PC-3 (cell line): Measurements from ENCODE around the gene FIBCD1. TPM values are rescaled to one million over a fixed set of nuclear protein-coding genes. Genes with fewer than 3 reads are reported as not detected.

ENCODE experiments used
- ATAC-seq: fragments of 200-7000 bp; cut with Tn5 transposase; 2 replicates; pipeline ENCODE4 v1.9.1; 2020; ENCODE audit warnings: mild to moderate bottlenecking, moderate library complexity
- BruUV-seq: library from RNA; stranded (reverse); fragments of 400-500 nt; replicated peaks from 2 replicates; lab custom pipeline; 2021; lab: Mats Ljungman, UMichigan
- CTCF ChIA-PET: fragments of 300-600 bp; sonication (Branson Sonifier 250); formaldehyde crosslinking; loops from one replicate; lab custom pipeline; 2022; ENCODE audit warnings: antibody characterized with exemption; lab: Charles Lee
- POLR2A ChIA-PET: fragments of 300-600 bp; sonication (Branson Sonifier 250); formaldehyde crosslinking; loops from one replicate; lab custom pipeline; 2022; ENCODE audit warnings: antibody characterized with exemption; ENCODE audit not compliant: unreplicated experiment; lab: Charles Lee
- DNase-seq: peaks from one replicate; pipeline ENCODE4 v3.0.0-alpha.2; 2015
- H2AFZ ChIP-seq: fragments of 300-600 bp; sonication (generic); 2 replicates; pipeline ENCODE4 v1.6.0; 2016; ENCODE audit warnings: antibody characterized with exemption, low read length
- H3F3A ChIP-seq: fragments of 300-600 bp; sonication (generic); one replicate; pipeline ENCODE4 v1.6.0; 2017; ENCODE audit warnings: antibody characterized with exemption, low read length, control low read depth, mild to moderate bottlenecking; ENCODE audit not compliant: unreplicated experiment
- H3K27ac ChIP-seq: fragments of 300-600 bp; sonication (generic); 2 replicates; pipeline ENCODE4 v1.5.1; 2016; ENCODE audit warnings: mild to moderate bottlenecking, low read length
- H3K27me3 ChIP-seq: fragments of 300-600 bp; sonication (generic); 2 replicates; pipeline ENCODE4 v1.6.1; 2016; ENCODE audit warnings: low read length, mixed read lengths
- H3K36me3 ChIP-seq: fragments of 300-600 bp; sonication (generic); 2 replicates; pipeline ENCODE4 v1.6.1; 2016; ENCODE audit warnings: low read depth, mixed run types, low read length, mixed read lengths
- H3K4me1 ChIP-seq: fragments of 300-600 bp; sonication (generic); 2 replicates; pipeline ENCODE4 v1.5.1; 2016; ENCODE audit warnings: low read length; ENCODE audit not compliant: insufficient read depth
- H3K4me2 ChIP-seq: fragments of 300-600 bp; sonication (generic); 2 replicates; pipeline ENCODE4 v1.6.0; 2016; ENCODE audit warnings: low read length
- H3K4me3 ChIP-seq: fragments of 300-600 bp; sonication (generic); 2 replicates; pipeline ENCODE4 v1.5.1; 2016; ENCODE audit warnings: mild to moderate bottlenecking, low read length, mixed read lengths
- H3K79me2 ChIP-seq: fragments of 300-600 bp; sonication (generic); 2 replicates; pipeline ENCODE4 v1.6.1; 2017; ENCODE audit warnings: low read length, mixed read lengths
- H3K9ac ChIP-seq: fragments of 300-600 bp; sonication (generic); 2 replicates; pipeline ENCODE4 v1.6.0; 2016; ENCODE audit warnings: mild to moderate bottlenecking, low read length
- H3K9me2 ChIP-seq: fragments of 300-600 bp; sonication (generic); replicated peaks from 2 replicates; pipeline ENCODE4 v1.6.1; 2016; ENCODE audit warnings: mixed run types, low read length, mixed read lengths
- H3K9me3 ChIP-seq: fragments of 300-600 bp; sonication (generic); 2 replicates; pipeline ENCODE4 v1.6.1; 2016; ENCODE audit warnings: low read length, mixed read lengths
- H4K20me1 ChIP-seq: fragments of 300-600 bp; sonication (generic); 2 replicates; pipeline ENCODE4 v1.6.1; 2016; ENCODE audit warnings: low read length, mixed read lengths
- EZH2 ChIP-seq: fragments of 300-600 bp; sonication (generic); IDR thresholded peaks from one replicate; pipeline ENCODE4 v1.6.1; 2017; ENCODE audit warnings: antibody characterized with exemption, mild to moderate bottlenecking, low read length; ENCODE audit not compliant: unreplicated experiment
- EZH2phosphoT487 ChIP-seq: fragments of 300-600 bp; sonication (generic); IDR thresholded peaks from 2 replicates; pipeline ENCODE4 v1.6.1; 2018; ENCODE audit warnings: mild to moderate bottlenecking, antibody characterized with exemption, low read length, borderline replicate concordance
- intact Hi-C: fragments of 100-400 bp; cut with micrococcal nuclease; formaldehyde crosslinking; loops from 2 replicates; pipeline ENCODE4 v1.9.0; 2023
- total RNA-seq: library from RNA; depleted of rRNA; stranded (reverse); fragments of >200 nt; gene quantifications from 2 replicates; pipeline ENCODE4 v1.2.3, GENCODE V29; 2014
- TF ChIP-seq, protein P1 (sequence below): fragments of 300-600 bp; sonication (generic); conservative IDR thresholded peaks from 2 replicates; pipeline ENCODE4 v1.5.1; 2017; ENCODE audit warnings: antibody characterized with exemption, low read depth, mild to moderate bottlenecking, low read length

FIBCD1 gene
- total RNA-seq, 1 experiment from 2014 or later: 8.9 TPM

DNA sequence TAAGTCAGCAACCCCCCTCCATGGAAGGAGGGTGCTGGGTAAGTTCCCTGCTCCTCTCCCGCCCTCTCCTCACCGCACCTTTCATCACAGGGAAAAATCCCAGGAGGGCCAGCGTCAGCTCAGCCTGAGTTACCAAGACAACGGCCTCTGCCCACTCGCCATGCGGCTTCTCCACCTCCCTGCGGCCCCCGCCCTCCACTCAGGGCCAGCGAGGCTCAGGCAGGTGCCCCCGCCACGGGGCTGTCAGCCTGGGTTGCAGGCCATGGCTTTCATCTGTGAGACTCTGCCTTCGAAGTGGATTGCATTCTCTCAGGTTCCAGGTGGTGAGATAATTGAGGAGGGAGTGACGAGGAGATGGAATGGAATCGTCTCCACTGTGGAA is 42.7 kb upstream of the FIBCD1 start:
- intact Hi-C loops: no loop called here
- H3K9me3 ChIP-seq: no peaks in the 10 kb centered on the region
- H3K27ac ChIP-seq: no peak overlapping the region
- no peaks in the 10 kb centered on the region for H3K27me3 ChIP-seq
- ChIA-PET POLR2A (no interaction called here), CTCF (interaction anchor here (0.7 kb wide), 1 partner anchor 297 kb away, joined by 3 read pairs; no protein-coding TSS in a partner anchor)
- no peaks in the 10 kb centered on the region for H4K20me1 ChIP-seq
- TF ChIP-seq EZH2phosphoT487 (no peak), EZH2 (no peak)
- TF ChIP-seq, protein P1, sequence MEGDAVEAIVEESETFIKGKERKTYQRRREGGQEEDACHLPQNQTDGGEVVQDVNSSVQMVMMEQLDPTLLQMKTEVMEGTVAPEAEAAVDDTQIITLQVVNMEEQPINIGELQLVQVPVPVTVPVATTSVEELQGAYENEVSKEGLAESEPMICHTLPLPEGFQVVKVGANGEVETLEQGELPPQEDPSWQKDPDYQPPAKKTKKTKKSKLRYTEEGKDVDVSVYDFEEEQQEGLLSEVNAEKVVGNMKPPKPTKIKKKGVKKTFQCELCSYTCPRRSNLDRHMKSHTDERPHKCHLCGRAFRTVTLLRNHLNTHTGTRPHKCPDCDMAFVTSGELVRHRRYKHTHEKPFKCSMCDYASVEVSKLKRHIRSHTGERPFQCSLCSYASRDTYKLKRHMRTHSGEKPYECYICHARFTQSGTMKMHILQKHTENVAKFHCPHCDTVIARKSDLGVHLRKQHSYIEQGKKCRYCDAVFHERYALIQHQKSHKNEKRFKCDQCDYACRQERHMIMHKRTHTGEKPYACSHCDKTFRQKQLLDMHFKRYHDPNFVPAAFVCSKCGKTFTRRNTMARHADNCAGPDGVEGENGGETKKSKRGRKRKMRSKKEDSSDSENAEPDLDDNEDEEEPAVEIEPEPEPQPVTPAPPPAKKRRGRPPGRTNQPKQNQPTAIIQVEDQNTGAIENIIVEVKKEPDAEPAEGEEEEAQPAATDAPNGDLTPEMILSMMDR: no peak
- no peak overlapping the region for H3K4me3 ChIP-seq
- H3K79me2 ChIP-seq: no peaks in the 10 kb centered on the region
- no peaks in the 10 kb centered on the region for H3F3A ChIP-seq
- no peak overlapping the region for H3K9ac ChIP-seq
- ATAC-seq (no peak), DNase-seq (no peak)
- H3K9me2 ChIP-seq: no peaks in the 10 kb centered on the region
- H3K36me3 ChIP-seq: no peaks in the 10 kb centered on the region
- no peak overlapping the region for H2AFZ ChIP-seq
- H3K4me1 ChIP-seq: no peaks in the 10 kb centered on the region
- BruUV-seq: no TSS peak
- no peak overlapping the region for H3K4me2 ChIP-seq

DNA sequence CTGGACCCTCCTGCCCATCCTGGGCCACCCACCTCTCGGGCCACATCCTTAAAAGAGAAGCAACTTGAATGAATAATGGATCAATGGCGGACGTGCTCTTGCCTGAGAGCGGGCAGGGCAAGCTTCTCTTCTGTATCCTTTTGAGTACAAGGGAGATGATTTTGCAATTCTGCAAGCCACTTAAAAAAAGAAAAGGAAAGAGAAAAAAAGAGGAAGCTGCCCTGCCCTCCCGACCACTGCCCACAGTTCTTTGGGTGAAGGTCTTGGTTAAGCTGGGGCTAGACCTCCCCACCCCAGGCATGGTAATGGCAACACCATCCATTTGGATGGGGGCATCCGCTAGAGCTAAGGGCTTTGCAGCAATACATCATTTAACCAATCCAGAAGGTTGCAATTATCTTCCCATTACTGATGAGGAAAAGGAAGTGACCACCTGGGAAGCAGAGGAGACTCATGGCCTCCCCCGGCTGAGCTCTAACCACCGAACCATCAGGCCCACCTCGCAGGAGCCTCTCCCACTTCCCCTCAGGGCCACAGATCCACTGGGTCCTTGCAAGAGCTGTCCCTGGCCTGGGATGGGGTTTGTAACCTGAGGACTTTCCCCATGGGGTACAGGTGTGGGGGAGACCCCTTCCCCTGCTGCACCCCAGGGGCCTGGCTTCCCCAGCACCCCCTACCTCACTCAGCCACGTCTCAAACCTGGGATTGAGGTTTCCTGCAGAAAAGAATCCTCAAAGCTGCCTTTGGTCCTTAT is 42.1 kb upstream of the FIBCD1 start:
- TF ChIP-seq EZH2phosphoT487 (no peak), EZH2 (no peak)
- TF ChIP-seq, protein P1: no peak
- no peak overlapping the region for H3K27ac ChIP-seq
- no peaks in the 10 kb centered on the region for H3K4me1 ChIP-seq
- no peaks in the 10 kb centered on the region for H3K27me3 ChIP-seq
- DNase-seq (no peak), ATAC-seq (no peak)
- no peaks in the 10 kb centered on the region for H3F3A ChIP-seq
- ChIA-PET CTCF (no interaction called here), POLR2A (interaction anchor here (0.7 kb wide), 1 partner anchor 214 kb away, joined by 3 read pairs; no protein-coding TSS in a partner anchor)
- no peak overlapping the region for H3K9ac ChIP-seq
- H3K36me3 ChIP-seq: no peaks in the 10 kb centered on the region
- intact Hi-C loops: no loop called here
- H3K9me3 ChIP-seq: no peaks in the 10 kb centered on the region
- no peak overlapping the region for H3K4me2 ChIP-seq
- BruUV-seq: no TSS peak
- H4K20me1 ChIP-seq: no peaks in the 10 kb centered on the region
- no peak overlapping the region for H3K4me3 ChIP-seq
- no peaks in the 10 kb centered on the region for H3K9me2 ChIP-seq
- no peaks in the 10 kb centered on the region for H3K79me2 ChIP-seq
- H2AFZ ChIP-seq: no peak overlapping the region

DNA sequence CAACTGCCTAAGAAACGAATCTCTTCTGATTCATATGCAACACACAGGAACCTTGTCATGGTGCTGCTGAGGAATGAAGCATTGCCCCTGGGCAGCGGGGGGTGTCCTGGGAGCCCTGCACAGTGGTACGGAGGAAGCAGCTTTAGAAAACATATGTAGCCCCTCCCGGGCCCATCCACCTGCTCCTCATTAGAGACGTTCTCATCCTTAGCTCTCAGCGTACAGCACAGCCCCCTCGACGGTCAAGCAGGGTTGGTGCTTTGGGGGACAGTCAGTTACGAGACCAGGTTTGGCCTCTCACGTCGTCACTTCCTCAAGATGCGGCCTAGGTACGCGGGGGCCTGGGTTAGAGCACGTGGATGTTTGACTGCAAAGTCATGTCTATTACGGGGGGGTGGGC is 41.5 kb upstream of the FIBCD1 start:
- Histone ChIP-seq H3F3A (no peaks in the 10 kb centered on the region), H3K4me1 (no peaks in the 10 kb centered on the region), H3K27me3 (no peaks in the 10 kb centered on the region), H3K4me2 (no peak overlapping the region), H2AFZ (no peak overlapping the region), H3K9ac (no peak overlapping the region), H3K9me3 (no peaks in the 10 kb centered on the region), H3K4me3 (no peak overlapping the region), H3K27ac (no peak overlapping the region), H4K20me1 (no peaks in the 10 kb centered on the region), H3K79me2 (no peaks in the 10 kb centered on the region), H3K36me3 (no peaks in the 10 kb centered on the region), H3K9me2 (no peaks in the 10 kb centered on the region)
- no TSS peak for BruUV-seq
- no peak for ATAC-seq
- ChIA-PET POLR2A (interaction anchor here (0.7 kb wide), 1 partner anchor 214 kb away, joined by 3 read pairs; no protein-coding TSS in a partner anchor), CTCF (no interaction called here)
- no peak for TF ChIP-seq EZH2
- no peak for TF ChIP-seq EZH2phosphoT487
- TF ChIP-seq, protein P1: no peak
- intact Hi-C loops: no loop called here
- no peak for DNase-seq
